ENCODE measurements around the gene RIN3.
"Not testable (repeated sequence)": the region's sequence is repeated elsewhere in the genome, so short reads cannot be mapped to it uniquely, and the experiment has no call there.

RIN3 gene

GRCh38 chr14:92632546-92633273 lies 119.1 kb downstream of the RIN3 start:
- no peak for DNase-seq

- no peak for DNase-seq
Observed at GRCh38 chr14:92633274-92633616, 119.7 kb downstream of the RIN3 start.

- DNase-seq, result no peak
Observed at GRCh38 chr14:92633724-92634123, 120.1 kb downstream of the RIN3 start.

- no peak for DNase-seq
Observed at GRCh38 chr14:92635031-92635430, 121.5 kb downstream of the RIN3 start.

- DNase-seq, result no peak
Observed at GRCh38 chr14:92635896-92636295, 122.3 kb downstream of the RIN3 start.

GRCh38 chr14:92637228-92637627 lies 123.6 kb downstream of the RIN3 start:
- no peak for DNase-seq

- no peak for DNase-seq
Observed at GRCh38 chr14:92637864-92638263, 124.3 kb downstream of the RIN3 start.

- DNase-seq, result no peak
Observed at GRCh38 chr14:92638266-92638665, 124.7 kb downstream of the RIN3 start.

- DNase-seq, result no peak
Observed at GRCh38 chr14:92638904-92639303, 125.3 kb downstream of the RIN3 start.

GRCh38 chr14:92639472-92640117 lies 126.0 kb downstream of the RIN3 start:
- not testable (repeated sequence) for DNase-seq

GRCh38 chr14:92641306-92641705 lies 127.7 kb downstream of the RIN3 start:
- DNase-seq, result no peak

- DNase-seq, result no peak
Observed at GRCh38 chr14:92644171-92644969, 130.8 kb downstream of the RIN3 start.

GRCh38 chr14:92644970-92645515 lies 131.5 kb downstream of the RIN3 start:
- no peak for DNase-seq

GRCh38 chr14:92645841-92646478 lies 132.4 kb downstream of the RIN3 start:
- DNase-seq, result peak; percentile 4

GRCh38 chr14:92646952-92647796 lies 133.6 kb downstream of the RIN3 start:
- no peak for DNase-seq

GRCh38 chr14:92647797-92648279 lies 134.3 kb downstream of the RIN3 start:
- DNase-seq, result no peak

GRCh38 chr14:92649066-92649465 lies 135.5 kb downstream of the RIN3 start:
- DNase-seq, result no peak

GRCh38 chr14:92649934-92650545 lies 136.5 kb downstream of the RIN3 start:
- peak; percentile 93 for DNase-seq

- no peak for DNase-seq
Observed at GRCh38 chr14:92650581-92651105, 137.1 kb downstream of the RIN3 start.

GRCh38 chr14:92651106-92651757 lies 137.7 kb downstream of the RIN3 start:
- DNase-seq, result peak; percentile 51
